Measurements from ENCODE around the gene KLHL4.

Gene KLHL4

DNA sequence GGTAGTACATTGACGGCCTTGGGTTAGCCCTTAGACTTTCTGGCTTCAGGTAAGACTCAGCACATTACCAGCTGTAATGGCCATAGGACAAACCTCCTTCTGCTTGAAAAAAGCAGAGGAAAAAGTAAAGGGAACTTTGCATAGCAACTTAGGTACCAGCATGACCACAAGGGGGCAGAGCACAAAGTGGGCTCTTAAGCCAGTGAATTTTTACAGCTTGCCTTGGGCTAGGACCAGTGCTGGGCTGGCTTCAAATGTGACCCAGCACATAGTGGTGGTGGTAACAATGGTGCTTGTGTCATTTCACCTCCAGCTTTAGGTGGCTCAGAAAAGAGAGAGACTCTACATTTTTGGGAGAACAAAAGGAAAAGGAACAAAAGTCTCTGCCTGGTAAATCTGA, 66.1 kb downstream of the KLHL4 start:
- TF ChIP-seq, protein P1, sequence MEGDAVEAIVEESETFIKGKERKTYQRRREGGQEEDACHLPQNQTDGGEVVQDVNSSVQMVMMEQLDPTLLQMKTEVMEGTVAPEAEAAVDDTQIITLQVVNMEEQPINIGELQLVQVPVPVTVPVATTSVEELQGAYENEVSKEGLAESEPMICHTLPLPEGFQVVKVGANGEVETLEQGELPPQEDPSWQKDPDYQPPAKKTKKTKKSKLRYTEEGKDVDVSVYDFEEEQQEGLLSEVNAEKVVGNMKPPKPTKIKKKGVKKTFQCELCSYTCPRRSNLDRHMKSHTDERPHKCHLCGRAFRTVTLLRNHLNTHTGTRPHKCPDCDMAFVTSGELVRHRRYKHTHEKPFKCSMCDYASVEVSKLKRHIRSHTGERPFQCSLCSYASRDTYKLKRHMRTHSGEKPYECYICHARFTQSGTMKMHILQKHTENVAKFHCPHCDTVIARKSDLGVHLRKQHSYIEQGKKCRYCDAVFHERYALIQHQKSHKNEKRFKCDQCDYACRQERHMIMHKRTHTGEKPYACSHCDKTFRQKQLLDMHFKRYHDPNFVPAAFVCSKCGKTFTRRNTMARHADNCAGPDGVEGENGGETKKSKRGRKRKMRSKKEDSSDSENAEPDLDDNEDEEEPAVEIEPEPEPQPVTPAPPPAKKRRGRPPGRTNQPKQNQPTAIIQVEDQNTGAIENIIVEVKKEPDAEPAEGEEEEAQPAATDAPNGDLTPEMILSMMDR (IDR thresholded peaks at IDR 0.05), result peak; percentile 48; the same call in 1 of the 2 replicates

DNA sequence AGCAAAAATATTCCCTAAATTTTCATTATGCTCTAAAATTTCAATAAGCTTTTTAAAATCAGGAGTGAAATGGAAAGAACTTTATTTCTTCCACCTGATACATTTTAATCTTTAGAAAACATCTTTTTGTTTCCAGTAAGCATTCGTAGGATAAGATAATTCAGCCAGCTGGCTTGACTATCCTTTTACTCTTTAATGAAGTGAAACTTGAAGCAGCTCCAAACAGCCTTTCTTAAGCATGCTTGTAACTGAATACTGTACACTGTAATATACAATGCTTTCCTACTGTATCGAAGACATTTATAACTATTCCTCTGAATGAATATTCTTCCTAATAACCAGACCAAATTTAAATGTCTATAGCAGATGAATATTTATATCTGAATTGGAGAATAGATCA, 98.8 kb downstream of the KLHL4 start:
- TF ChIP-seq, protein P1 (IDR thresholded peaks at IDR 0.05), result no peak

DNA sequence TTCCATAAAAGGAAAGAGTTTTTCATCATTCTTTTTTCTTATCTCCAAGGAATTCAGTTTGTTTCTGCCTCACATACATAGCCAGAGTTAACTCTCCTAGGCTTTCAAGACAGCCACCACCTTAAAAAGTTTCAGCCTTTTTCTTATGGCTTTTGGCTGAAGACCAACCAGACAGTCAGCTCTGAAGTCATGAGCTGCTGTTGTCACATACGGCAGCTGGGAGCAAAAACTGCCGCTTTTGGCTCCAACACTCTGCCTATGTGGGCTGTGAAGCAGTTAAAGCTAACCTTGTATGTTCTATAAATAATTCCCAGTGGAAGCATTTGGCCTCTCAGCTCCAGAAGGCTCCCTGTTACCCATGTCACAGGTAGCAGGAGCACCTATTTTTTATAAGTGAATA, 104.1 kb downstream of the KLHL4 start:
- TF ChIP-seq, protein P1 (IDR thresholded peaks at IDR 0.05), result no peak

DNA sequence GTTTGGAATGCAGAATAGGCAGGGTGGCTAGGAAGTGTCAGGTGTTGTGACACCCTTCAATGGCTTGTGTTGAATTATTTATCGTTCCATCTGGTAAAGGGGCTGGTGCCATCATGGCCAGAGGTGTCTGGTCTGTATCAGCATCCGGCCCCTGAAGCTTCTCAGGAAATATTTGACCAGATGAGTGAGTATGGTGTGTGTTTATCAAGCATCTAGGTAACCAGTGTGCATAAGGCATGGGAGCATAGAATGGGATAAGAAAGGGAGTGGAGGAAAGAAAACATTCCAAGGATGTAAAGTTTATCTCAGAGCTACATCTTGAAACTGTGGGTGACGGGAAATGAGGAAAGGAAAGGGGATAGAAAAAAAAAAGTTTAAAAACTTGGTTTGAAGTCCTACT, 109.4 kb downstream of the KLHL4 start:
- TF ChIP-seq, protein P1 (IDR thresholded peaks at IDR 0.05), result no peak

DNA sequence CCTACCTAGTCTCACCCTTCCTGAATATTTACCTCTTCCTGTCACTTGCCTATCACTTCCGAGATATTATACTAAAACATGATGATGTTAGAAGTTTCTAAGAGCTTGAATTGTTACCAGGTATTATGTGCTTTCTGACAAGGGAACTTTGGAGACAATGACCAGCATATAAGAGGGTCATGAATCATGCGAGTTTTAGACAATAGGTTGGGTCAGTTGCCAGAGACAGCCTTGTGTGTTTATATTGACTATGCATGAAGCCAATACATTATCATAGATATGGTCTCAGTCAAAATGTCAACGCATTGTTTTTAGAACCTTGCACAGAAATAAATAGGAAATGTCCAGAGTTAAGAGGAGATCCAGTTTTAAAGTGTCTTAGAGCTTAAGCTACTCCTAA, 116.8 kb downstream of the KLHL4 start:
- TF ChIP-seq, protein P1 (IDR thresholded peaks at IDR 0.05), result no peak

DNA sequence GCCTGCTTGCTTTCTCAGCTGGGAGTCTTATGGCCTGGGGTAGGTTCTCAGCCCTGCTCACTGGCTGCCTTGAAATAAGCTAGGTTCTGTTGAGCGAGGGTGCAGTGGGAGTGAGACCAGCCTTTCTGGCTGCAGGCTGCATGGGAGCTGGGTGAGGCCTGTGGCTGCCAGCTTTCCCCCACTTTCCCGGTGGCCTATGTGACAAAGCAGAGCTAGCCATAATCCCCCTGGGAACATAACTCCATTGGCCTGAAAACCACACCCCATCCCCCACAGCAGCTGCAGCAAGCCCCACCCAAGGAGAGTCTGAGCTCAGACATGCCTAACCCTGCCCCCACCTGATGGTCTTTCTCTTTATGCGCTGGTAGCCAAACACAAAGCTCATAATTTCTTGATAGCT, 118.9 kb downstream of the KLHL4 start:
- TF ChIP-seq, protein P1 (IDR thresholded peaks at IDR 0.05), result no peak

DNA sequence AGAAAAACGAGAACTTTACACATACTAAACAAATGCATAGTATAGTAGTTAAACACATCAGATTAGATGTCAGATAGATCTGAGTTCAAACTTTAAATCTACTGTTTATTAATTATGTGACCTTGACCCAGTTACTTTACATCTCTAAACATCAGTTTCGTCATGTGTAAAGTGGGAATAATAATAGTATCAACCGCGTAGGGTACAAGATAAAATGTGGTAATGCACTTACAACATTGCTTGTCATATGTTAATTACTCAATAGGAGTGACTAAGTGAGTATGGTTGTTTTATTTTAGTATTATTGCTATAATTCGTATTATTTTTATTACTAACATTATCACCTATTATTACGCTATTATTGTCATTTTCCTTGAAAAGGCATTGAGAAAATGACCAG, 144.2 kb downstream of the KLHL4 start:
- TF ChIP-seq, protein P1 (IDR thresholded peaks at IDR 0.05), result no peak

DNA sequence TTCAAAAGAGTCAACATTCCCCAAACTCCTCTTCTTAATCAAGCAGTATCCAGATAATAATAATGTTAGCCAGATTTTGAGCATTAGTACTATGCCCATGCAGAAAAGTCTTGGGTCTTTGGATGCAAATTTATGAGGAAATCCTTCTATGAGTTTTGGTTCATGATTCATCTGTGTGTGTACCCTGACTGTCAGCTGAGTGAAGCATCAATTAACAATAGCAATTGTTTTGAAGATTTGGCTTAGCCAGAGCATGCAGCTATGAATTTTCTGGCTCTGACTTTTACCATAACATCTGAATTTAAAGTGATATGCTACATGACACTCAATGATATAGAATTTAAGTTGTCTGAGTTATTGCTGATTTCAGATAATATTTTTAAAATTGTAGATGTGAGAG, 145.8 kb downstream of the KLHL4 start:
- TF ChIP-seq, protein P1 (IDR thresholded peaks at IDR 0.05), result no peak

Measured in LNCAP (cell line).